Liver (tissue), 9 donors: ENCODE measurements around the gene OR7C1. TPM values are rescaled to one million over a fixed set of nuclear protein-coding genes. Genes with fewer than 3 reads are reported as not detected.
"Not testable (repeated sequence)": the region's sequence is repeated elsewhere in the genome, so short reads cannot be mapped to it uniquely, and the experiment has no call there.

ENCODE experiments used
- DNase-seq: peaks from one replicate; pipeline ENCODE4 v3.0.0-alpha.2; 2017; ENCODE audit warnings: low spot score
- H3K27ac ChIP-seq, 2 donors: one replicate each; pipeline ENCODE4 v1.7.0; 2013; ENCODE audit warnings: inconsistent platforms in 2 of 2, low read length in 2 of 2, control low read depth in 1 of 2, low read depth in 1 of 2, mild to moderate bottlenecking in 1 of 2
- H3K27me3 ChIP-seq, 4 donors: one replicate each; pipeline versions ENCODE4 v1.6.1 to v1.7.0; 2013; ENCODE audit warnings: low read length in 3 of 4, inconsistent platforms in 1 of 4, mild to moderate bottlenecking in 1 of 4, moderate library complexity in 1 of 4; ENCODE audit not compliant: control insufficient read depth in 4 of 4, insufficient read depth in 4 of 4
- H3K36me3 ChIP-seq, 4 donors: one replicate each; pipeline versions ENCODE4 v1.6.1 to v1.7.0; 2013; ENCODE audit warnings: low read length in 3 of 4, mild to moderate bottlenecking in 3 of 4, low read depth in 1 of 4, moderate library complexity in 1 of 4; ENCODE audit not compliant: control insufficient read depth in 4 of 4, insufficient read depth in 3 of 4
- H3K4me1 ChIP-seq, 4 donors: one replicate each; pipeline versions ENCODE4 v1.6.1 to v1.7.0; 2013; ENCODE audit warnings: low read length in 3 of 4, mild to moderate bottlenecking in 3 of 4, moderate library complexity in 1 of 4; ENCODE audit not compliant: control insufficient read depth in 4 of 4, insufficient read depth in 4 of 4
- H3K4me3 ChIP-seq, 3 donors: one replicate each; pipeline versions ENCODE4 v1.6.1 to v1.7.0; 2013; ENCODE audit warnings: low read length in 3 of 3, control low read depth in 1 of 3, low read depth in 1 of 3, mild to moderate bottlenecking in 1 of 3
- H3K9ac ChIP-seq, 2 donors: one replicate each; pipeline ENCODE4 v1.7.0; 2013; ENCODE audit warnings: low read length in 2 of 2, mild to moderate bottlenecking in 2 of 2, moderate library complexity in 2 of 2, control low read depth in 1 of 2, low read depth in 1 of 2
- H3K9me3 ChIP-seq, 4 donors: one replicate each; pipeline versions ENCODE4 v1.6.1 to v1.7.0; 2013; ENCODE audit warnings: low read length in 3 of 4; ENCODE audit not compliant: control insufficient read depth in 4 of 4
- ATF3 ChIP-seq: IDR thresholded peaks from 2 replicates; pipeline ENCODE4 v1.6.1; 2016; ENCODE audit warnings: antibody characterized with exemption
- EGR1 ChIP-seq, 2 donors: IDR thresholded peaks; 2 replicates each; pipeline ENCODE4 v1.6.1; 2016 to 2018; ENCODE audit warnings: antibody characterized with exemption in 2 of 2, low read depth in 2 of 2
- FOXA1 ChIP-seq: IDR thresholded peaks from 2 replicates; pipeline ENCODE4 v1.6.1; 2016; ENCODE audit warnings: antibody characterized with exemption
- FOXA2 ChIP-seq: IDR thresholded peaks from 2 replicates; pipeline ENCODE4 v1.6.1; 2016; ENCODE audit warnings: antibody characterized with exemption
- GABPA ChIP-seq, 2 donors: IDR thresholded peaks in 1 of 2; conservative IDR thresholded peaks in 1 of 2; 2 replicates each; pipeline ENCODE4 v1.6.1; 2016; ENCODE audit warnings: antibody characterized with exemption in 2 of 2, mild to moderate bottlenecking in 1 of 2, moderate library complexity in 1 of 2
- HNF4A ChIP-seq, 2 donors: conservative IDR thresholded peaks; 2 replicates each; pipeline ENCODE4 v1.6.1; 2016; ENCODE audit warnings: antibody characterized with exemption in 2 of 2, mild to moderate bottlenecking in 2 of 2
- HNF4G ChIP-seq: IDR thresholded peaks from 2 replicates; pipeline ENCODE4 v1.6.1; 2016; ENCODE audit warnings: antibody characterized with exemption
- JUND ChIP-seq, 2 donors: IDR thresholded peaks; 2 replicates each; pipeline ENCODE4 v1.6.1; 2016; ENCODE audit warnings: antibody characterized with exemption in 2 of 2
- NR2F2 ChIP-seq: IDR thresholded peaks from 2 replicates; pipeline ENCODE4 v1.6.1; 2016; ENCODE audit warnings: antibody characterized with exemption
- RAD21 ChIP-seq, 2 donors: IDR thresholded peaks; 2 replicates each; pipeline ENCODE4 v1.6.1; 2016; ENCODE audit warnings: antibody characterized with exemption in 2 of 2, mild to moderate bottlenecking in 2 of 2
- REST ChIP-seq: IDR thresholded peaks from 2 replicates; pipeline ENCODE4 v1.6.1; 2016; ENCODE audit warnings: antibody characterized with exemption, mild to moderate bottlenecking
- RXRA ChIP-seq, 2 donors: IDR thresholded peaks; 2 replicates each; pipeline ENCODE4 v1.6.1; 2017 to 2018; ENCODE audit warnings: antibody characterized with exemption in 2 of 2, mild to moderate bottlenecking in 1 of 2
- SP1 ChIP-seq: IDR thresholded peaks from 2 replicates; pipeline ENCODE4 v1.6.1; 2018; ENCODE audit warnings: antibody characterized with exemption, mild to moderate bottlenecking
- TAF1 ChIP-seq: conservative IDR thresholded peaks from 2 replicates; pipeline ENCODE4 v1.6.1; 2016; ENCODE audit warnings: antibody characterized with exemption, mild to moderate bottlenecking
- YY1 ChIP-seq: IDR thresholded peaks from 2 replicates; pipeline ENCODE4 v1.6.1; 2016; ENCODE audit warnings: antibody characterized with exemption, mild to moderate bottlenecking
- ZBTB33 ChIP-seq: IDR thresholded peaks from 2 replicates; pipeline ENCODE4 v1.6.1; 2016; ENCODE audit warnings: antibody characterized with exemption
- WGBS: extraction: QIAGEN DNeasy Blood & Tissue Kit; methylation state at CpG from one replicate; pipeline ENCODE4 v1.1.7; 2013; 5-methylcytosine and 5-hydroxymethylcytosine counted together
- polyA plus RNA-seq, 2 donors: library from polyadenylated mRNA; stranded (reverse) in 1 of 2; unstranded in 1 of 2; fragments of 200-250 nt in 1 of 2; fragments of >200 nt in 1 of 2; fragmentation: Nextera tagmentation in 1 of 2; extraction: Ambion mirVana in 1 of 2; gene quantifications; one replicate each; pipeline versions ENCODE4 v1.2.1 to v1.2.3, GENCODE V29; 2013 to 2015
- total RNA-seq, 2 donors: library from RNA; depleted of rRNA; stranded (reverse); fragments of >200 nt; gene quantifications; one replicate each; pipeline ENCODE4 v1.2.3, GENCODE V29; 2014
- TF ChIP-seq, protein P1 (sequence below): fragments of 150-350 bp; IDR thresholded peaks from 2 replicates; pipeline ENCODE4 v1.5.1; 2017; ENCODE audit warnings: improper control_type of control experiment, low read depth, low read length; ENCODE audit not compliant: missing input control
- TF ChIP-seq, protein P2 (sequence below): IDR thresholded peaks from 2 replicates; pipeline ENCODE4 v1.6.1; 2016; ENCODE audit warnings: antibody characterized with exemption
- donor health status: healthy.
- donor health status: healthy.
- donor health status: healthy.
- donor health status: healthy.
- donor health status: healthy.

Gene OR7C1
- total and polyA plus RNA-seq, 4 donors, result 0.06 to 0.14 TPM; not detected in 2

GRCh38 chr19:14798760-14799159 lies 36.2 kb downstream of the OR7C1 start (continued):
- TF ChIP-seq, protein P1, sequence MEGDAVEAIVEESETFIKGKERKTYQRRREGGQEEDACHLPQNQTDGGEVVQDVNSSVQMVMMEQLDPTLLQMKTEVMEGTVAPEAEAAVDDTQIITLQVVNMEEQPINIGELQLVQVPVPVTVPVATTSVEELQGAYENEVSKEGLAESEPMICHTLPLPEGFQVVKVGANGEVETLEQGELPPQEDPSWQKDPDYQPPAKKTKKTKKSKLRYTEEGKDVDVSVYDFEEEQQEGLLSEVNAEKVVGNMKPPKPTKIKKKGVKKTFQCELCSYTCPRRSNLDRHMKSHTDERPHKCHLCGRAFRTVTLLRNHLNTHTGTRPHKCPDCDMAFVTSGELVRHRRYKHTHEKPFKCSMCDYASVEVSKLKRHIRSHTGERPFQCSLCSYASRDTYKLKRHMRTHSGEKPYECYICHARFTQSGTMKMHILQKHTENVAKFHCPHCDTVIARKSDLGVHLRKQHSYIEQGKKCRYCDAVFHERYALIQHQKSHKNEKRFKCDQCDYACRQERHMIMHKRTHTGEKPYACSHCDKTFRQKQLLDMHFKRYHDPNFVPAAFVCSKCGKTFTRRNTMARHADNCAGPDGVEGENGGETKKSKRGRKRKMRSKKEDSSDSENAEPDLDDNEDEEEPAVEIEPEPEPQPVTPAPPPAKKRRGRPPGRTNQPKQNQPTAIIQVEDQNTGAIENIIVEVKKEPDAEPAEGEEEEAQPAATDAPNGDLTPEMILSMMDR, result no peak
- TF ChIP-seq HNF4A (conservative IDR thresholded peaks at IDR 0.05), result no peak

DNA sequence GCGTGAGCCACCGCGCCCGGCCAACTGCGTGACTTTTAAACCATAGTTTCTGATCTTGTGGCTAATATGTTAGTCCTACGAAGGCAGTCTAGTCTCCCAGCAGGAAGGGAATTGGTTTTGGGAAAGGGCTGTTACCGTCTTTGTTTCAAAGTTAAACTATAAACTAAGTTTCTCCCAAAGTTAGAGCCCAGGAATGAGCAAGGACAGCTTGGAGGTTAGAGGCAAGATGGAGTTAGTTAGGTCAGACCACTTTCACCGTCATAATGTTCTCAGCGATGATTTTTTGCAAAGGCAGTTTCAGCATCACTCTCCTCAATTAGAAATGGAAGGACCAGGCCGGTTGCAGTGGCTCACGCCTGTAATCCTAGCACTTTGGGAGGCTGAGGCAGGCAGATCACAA lies 39.0 kb downstream of the OR7C1 start:
- H3K36me3 ChIP-seq, result no peaks in the 10 kb centered on the region
- WGBS, result 91% methylated on average over 11 of the region's 11 CpGs
- peaks cover 0 to 4% (median 0%) of the 10 kb centered on the region in 4 donors for H3K9me3 ChIP-seq
- H3K4me1 ChIP-seq, result no peaks in the 10 kb centered on the region
- H3K27ac ChIP-seq, result no peak overlapping the region
- no peak for DNase-seq
- TF ChIP-seq EGR1 (IDR thresholded peaks at IDR 0.05; ENCODE audit: low read depth in 2 of 2), result no peak
- no peaks in the 10 kb centered on the region for H3K27me3 ChIP-seq
- no peak overlapping the region for H3K4me3 ChIP-seq
- no peak overlapping the region for H3K9ac ChIP-seq

GRCh38 chr19:14795078-14795721 lies 39.8 kb downstream of the OR7C1 start:
- Histone ChIP-seq H3K9me3 (peaks cover 0 to 4% (median 0%) of the 10 kb centered on the region in 4 donors), H3K4me1 (no peaks in the 10 kb centered on the region), H3K9ac (no peak overlapping the region), H3K27ac (no peak overlapping the region), H3K36me3 (no peaks in the 10 kb centered on the region), H3K4me3 (no peak overlapping the region), H3K27me3 (no peaks in the 10 kb centered on the region)
- whole genome bisulfite sequencing, result 79% methylated on average over 5 of the region's 5 CpGs
- no peak for DNase-seq
- TF ChIP-seq ATF3 (no peak), HNF4A (conservative IDR thresholded peaks at IDR 0.05) (no peak), EGR1 (IDR thresholded peaks at IDR 0.05; ENCODE audit: low read depth in 2 of 2) (no peak), RXRA (IDR thresholded peaks at IDR 0.05) (no peak), TAF1 (no peak), YY1 (no peak), REST (no peak), FOXA1 (no peak), FOXA2 (no peak), NR2F2 (no peak), HNF4G (no peak), RAD21 (IDR thresholded peaks at IDR 0.05) (no peak), JUND (IDR thresholded peaks at IDR 0.05) (no peak), ZBTB33 (no peak), GABPA (IDR thresholded peaks at IDR 0.05 in 1 of 2, conservative IDR thresholded peaks at IDR 0.05 in 1 of 2) (no peak), SP1 (no peak)
- TF ChIP-seq, protein P2, sequence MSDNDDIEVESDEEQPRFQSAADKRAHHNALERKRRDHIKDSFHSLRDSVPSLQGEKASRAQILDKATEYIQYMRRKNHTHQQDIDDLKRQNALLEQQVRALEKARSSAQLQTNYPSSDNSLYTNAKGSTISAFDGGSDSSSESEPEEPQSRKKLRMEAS, result no peak
- TF ChIP-seq, protein P1, result no peak

- WGBS, result 87% methylated on average over 6 of the region's 6 CpGs
- not testable (repeated sequence) for H3K9me3 ChIP-seq, H3K27ac ChIP-seq, H3K4me1 ChIP-seq, H3K36me3 ChIP-seq, H3K9ac ChIP-seq, DNase-seq, H3K4me3 ChIP-seq, H3K27me3 ChIP-seq
These were observed 42.7 kb downstream of the OR7C1 start for GRCh38 chr19:14792250-14792649.
